OCI-LY3 (cell line): ENCODE results near the gene SYTL3.

Experiments used
- EZH2phosphoT487 ChIP-seq: fragments of 200-600 bp; shearing (Covaris generic); IDR thresholded peaks from 2 replicates; pipeline ENCODE4 v1.6.1; 2018; ENCODE audit warnings: antibody characterized with exemption, mixed run types, low read depth
- TF ChIP-seq, protein P1 (sequence below): fragments of 200-600, 300-600 bp; sonication (generic); IDR thresholded peaks from 2 replicates; pipeline ENCODE4 v1.5.1; 2014; ENCODE audit warnings: antibody characterized with exemption, low read length, low read depth

DNA sequence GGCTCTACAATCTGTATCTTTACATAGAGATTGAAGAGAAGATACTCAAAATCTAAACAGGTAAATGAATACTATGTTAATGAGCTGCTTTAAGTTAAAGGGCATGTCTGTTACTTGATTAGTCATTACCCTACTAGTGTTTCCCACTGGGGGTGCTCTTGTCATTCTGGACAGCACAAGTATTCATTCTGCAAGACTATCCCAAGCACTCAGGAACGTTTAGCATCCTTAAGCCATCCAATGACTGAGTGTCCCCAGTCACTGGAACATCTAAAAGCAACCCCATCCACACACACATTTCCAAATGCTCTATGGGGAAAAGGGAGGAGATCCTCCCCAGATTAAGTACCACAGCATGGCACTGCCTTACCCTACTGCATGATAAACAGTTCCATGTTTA lies 143.6 kb downstream of the SYTL3 start:
- TF ChIP-seq, protein P1, sequence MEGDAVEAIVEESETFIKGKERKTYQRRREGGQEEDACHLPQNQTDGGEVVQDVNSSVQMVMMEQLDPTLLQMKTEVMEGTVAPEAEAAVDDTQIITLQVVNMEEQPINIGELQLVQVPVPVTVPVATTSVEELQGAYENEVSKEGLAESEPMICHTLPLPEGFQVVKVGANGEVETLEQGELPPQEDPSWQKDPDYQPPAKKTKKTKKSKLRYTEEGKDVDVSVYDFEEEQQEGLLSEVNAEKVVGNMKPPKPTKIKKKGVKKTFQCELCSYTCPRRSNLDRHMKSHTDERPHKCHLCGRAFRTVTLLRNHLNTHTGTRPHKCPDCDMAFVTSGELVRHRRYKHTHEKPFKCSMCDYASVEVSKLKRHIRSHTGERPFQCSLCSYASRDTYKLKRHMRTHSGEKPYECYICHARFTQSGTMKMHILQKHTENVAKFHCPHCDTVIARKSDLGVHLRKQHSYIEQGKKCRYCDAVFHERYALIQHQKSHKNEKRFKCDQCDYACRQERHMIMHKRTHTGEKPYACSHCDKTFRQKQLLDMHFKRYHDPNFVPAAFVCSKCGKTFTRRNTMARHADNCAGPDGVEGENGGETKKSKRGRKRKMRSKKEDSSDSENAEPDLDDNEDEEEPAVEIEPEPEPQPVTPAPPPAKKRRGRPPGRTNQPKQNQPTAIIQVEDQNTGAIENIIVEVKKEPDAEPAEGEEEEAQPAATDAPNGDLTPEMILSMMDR = peak; percentile 50
- TF ChIP-seq EZH2phosphoT487 = no peak
